Measurements from ENCODE around the gene ZNF473. TPM values are rescaled to one million over a fixed set of nuclear protein-coding genes. Genes with fewer than 3 reads are reported as not detected.
"Not testable (repeated sequence)": the region's sequence is repeated elsewhere in the genome, so short reads cannot be mapped to it uniquely, and the experiment has no call there.

The ZNF473 gene
- total and polyA plus RNA-seq, 9 donors = 5.4 to 8.6 (median 7.2) TPM

DNA sequence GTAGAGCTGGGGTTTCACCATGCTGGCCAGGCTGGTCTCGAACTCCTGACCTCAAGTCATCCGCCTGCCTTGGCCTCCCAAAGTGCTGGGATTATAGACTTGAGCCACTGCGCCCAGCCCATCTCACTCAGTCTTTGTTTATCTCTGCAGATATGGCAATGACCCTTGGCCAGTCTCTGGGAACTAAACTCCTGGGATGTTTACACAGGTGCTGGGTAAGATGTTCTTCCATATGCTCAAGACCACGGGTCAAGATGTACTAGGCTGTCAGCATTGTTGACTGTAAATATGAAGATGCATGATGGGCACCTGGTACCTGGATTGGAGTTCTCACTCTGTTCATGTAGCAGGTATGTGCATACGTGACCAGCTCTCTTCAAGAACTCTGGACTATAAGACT is 35.8 kb downstream of the ZNF473 start:
- Histone ChIP-seq H3K9me3 (replicated peaks; ENCODE audit: control insufficient read depth, low read depth, low read length) (peaks cover 21% of the 10 kb centered on the region), H3K27me3 (ENCODE audit: control insufficient read depth, insufficient read depth, low read length) (no peaks in the 10 kb centered on the region), H3K4me1 (ENCODE audit: control insufficient read depth, insufficient read depth, low read length) (no peaks in the 10 kb centered on the region), H3K36me3 (ENCODE audit: control insufficient read depth, insufficient read depth, low read length) (no peaks in the 10 kb centered on the region), H3K4me3 (ENCODE audit: low read length) (no peak overlapping the region), H3K27ac (ENCODE audit: low read length) (no peak overlapping the region)
- no peak for DNase-seq
- 85% methylated on average over 4 of the region's 5 CpGs for WGBS (ENCODE audit: insufficient coverage)

DNA sequence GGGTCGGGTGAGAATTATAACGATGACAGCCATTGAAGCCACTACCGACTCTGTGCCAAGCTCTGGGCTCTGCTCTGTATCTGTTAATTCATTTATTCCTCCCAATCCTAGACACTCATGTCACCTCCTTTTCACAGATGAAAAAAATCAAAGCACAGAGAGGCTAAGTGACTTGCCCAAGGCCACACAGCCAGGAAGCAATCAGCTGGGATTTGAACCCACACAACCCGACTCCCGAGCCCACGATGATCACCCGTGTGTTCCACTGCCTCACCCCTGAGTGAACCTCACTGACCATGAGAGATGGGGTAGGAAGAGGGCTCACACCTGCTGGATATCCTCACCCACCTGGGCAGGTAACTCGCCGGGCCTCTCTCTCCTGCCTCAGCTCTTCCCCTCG is 40.1 kb downstream of the ZNF473 start:
- Histone ChIP-seq H3K4me3 (ENCODE audit: low read length) (no peak overlapping the region), H3K9me3 (replicated peaks; ENCODE audit: control insufficient read depth, low read depth, low read length) (no peaks in the 10 kb centered on the region), H3K27ac (ENCODE audit: low read length) (no peak overlapping the region), H3K4me1 (ENCODE audit: control insufficient read depth, insufficient read depth, low read length) (no peaks in the 10 kb centered on the region), H3K36me3 (ENCODE audit: control insufficient read depth, insufficient read depth, low read length) (no peaks in the 10 kb centered on the region), H3K27me3 (ENCODE audit: control insufficient read depth, insufficient read depth, low read length) (no peaks in the 10 kb centered on the region)
- no peak for DNase-seq
- 81% methylated on average over 8 of the region's 10 CpGs for WGBS (ENCODE audit: insufficient coverage)

DNA sequence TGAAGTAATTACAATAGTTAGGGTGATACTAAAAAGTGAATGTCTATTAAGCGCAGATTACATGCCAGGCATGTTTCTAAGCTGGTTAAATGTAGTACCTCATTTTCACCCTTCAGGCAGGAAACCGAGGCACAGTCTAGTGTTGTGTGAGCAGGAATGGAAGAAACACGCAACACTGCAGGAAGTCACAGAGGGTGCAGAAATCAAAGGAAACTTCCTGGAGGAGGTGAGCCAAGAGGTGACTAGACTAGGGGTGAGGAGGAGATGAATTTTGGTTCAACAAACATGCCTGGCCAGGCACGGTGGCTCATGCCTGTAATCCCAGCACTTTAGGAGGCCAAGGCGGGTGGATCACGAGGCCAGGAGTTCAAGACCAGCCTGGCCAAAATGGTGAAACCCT is 41.8 kb downstream of the ZNF473 start:
- H3K4me1 ChIP-seq (ENCODE audit: control insufficient read depth, insufficient read depth, low read length) = no peaks in the 10 kb centered on the region
- H3K36me3 ChIP-seq (ENCODE audit: control insufficient read depth, insufficient read depth, low read length) = no peaks in the 10 kb centered on the region
- no peaks in the 10 kb centered on the region for H3K9me3 ChIP-seq (replicated peaks; ENCODE audit: control insufficient read depth, low read depth, low read length)
- H3K27ac ChIP-seq (ENCODE audit: low read length) = no peak overlapping the region
- H3K27me3 ChIP-seq (ENCODE audit: control insufficient read depth, insufficient read depth, low read length) = no peaks in the 10 kb centered on the region
- H3K4me3 ChIP-seq (ENCODE audit: low read length) = no peak overlapping the region
- WGBS (ENCODE audit: insufficient coverage) = 80% methylated on average over 6 of the region's 6 CpGs
- no peak for DNase-seq

DNA sequence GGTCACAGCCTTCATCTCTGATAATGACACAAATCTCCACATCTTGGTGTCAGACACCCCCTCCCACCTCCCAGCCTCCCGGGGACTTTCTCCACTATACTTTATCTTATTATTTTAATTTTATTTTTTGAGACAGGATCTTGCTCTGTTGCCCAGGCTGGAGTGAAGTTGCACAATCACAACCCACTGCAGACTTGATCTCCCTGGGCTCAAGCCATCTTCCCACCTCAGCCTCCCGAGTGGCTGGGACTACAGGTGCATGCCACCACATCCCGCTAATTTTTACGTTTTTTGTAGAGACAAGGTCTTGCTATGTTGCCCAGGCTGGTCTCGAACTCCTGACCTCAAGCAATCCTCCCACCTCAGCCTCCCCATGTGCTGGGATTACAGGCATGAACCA is 42.6 kb downstream of the ZNF473 start:
- not testable (repeated sequence) for H3K36me3 ChIP-seq (ENCODE audit: control insufficient read depth, insufficient read depth, low read length); H3K9me3 ChIP-seq (replicated peaks; ENCODE audit: control insufficient read depth, low read depth, low read length); H3K4me3 ChIP-seq (ENCODE audit: low read length); DNase-seq; H3K4me1 ChIP-seq (ENCODE audit: control insufficient read depth, insufficient read depth, low read length); H3K27me3 ChIP-seq (ENCODE audit: control insufficient read depth, insufficient read depth, low read length); H3K27ac ChIP-seq (ENCODE audit: low read length)
- WGBS (ENCODE audit: insufficient coverage) = 75% methylated on average over 4 of the region's 5 CpGs

DNA sequence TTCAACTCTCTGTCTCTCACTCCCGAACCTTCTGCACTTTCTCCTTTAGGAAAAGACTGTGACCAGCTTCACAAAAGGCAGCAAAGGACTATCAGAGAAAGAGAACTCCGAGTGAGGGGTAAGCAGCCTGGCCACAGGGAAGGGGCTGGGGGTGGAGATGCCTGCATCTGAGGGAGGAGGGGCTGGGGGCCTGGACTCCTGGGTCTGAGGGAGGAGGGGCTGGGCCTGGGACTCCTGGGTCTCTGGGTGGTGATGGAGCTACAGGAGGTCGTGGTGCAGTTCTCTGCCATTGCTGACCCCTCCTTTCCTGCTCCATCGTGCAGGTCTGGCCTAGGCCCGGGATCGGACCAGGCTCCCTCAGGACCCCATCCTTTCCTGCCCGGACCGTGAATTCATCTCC is 49.3 kb downstream of the ZNF473 start:
- DNase-seq; H3K9me3 ChIP-seq (replicated peaks; ENCODE audit: control insufficient read depth, low read depth, low read length); H3K27me3 ChIP-seq (ENCODE audit: control insufficient read depth, insufficient read depth, low read length); H3K27ac ChIP-seq (ENCODE audit: low read length); H3K4me3 ChIP-seq (ENCODE audit: low read length); H3K4me1 ChIP-seq (ENCODE audit: control insufficient read depth, insufficient read depth, low read length); H3K36me3 ChIP-seq (ENCODE audit: control insufficient read depth, insufficient read depth, low read length): not testable (repeated sequence)
- no CpG with 5 or more reads among the region's 8 CpGs for WGBS (ENCODE audit: insufficient coverage)

DNA sequence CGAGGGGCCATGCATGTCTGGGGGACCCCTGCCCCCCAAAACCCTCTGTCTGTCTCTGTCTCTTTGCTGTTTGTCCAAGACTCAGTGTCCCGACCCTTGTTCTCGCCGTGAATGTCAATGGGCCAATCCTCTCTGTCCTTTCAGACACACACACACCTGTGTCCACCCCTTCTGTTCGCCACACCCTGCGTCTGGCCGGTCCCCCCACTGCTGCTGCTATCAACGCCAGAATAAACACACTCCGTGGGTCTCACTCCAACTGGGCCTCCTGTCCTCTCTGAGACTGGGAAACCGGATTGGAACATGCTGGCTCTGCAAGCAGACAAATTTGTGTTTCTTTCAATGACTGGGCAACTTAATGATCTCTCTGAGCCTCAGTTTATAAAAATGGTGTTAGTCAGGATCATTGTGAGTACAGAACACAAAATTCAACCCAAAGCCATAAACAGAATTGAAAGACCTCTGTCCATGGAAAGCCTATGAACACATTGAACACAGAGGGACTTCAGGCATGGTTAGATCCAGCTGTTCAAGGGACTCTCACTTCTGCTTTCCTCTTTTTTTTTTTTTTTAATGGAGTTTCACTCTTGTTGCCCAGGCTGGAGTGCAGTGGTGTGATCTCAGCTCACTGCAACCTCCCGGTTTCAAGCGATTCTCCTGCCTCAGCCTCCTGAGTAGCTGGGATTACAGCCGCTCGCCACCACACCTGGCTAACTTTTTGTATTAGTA is 50.0 kb downstream of the ZNF473 start:
- not testable (repeated sequence) for H3K36me3 ChIP-seq (ENCODE audit: control insufficient read depth, insufficient read depth, low read length); H3K4me3 ChIP-seq (ENCODE audit: low read length); H3K27me3 ChIP-seq (ENCODE audit: control insufficient read depth, insufficient read depth, low read length); H3K9me3 ChIP-seq (replicated peaks; ENCODE audit: control insufficient read depth, low read depth, low read length); H3K4me1 ChIP-seq (ENCODE audit: control insufficient read depth, insufficient read depth, low read length); DNase-seq; H3K27ac ChIP-seq (ENCODE audit: low read length)
- 100% methylated on average over 4 of the region's 14 CpGs for WGBS (ENCODE audit: insufficient coverage)

DNA sequence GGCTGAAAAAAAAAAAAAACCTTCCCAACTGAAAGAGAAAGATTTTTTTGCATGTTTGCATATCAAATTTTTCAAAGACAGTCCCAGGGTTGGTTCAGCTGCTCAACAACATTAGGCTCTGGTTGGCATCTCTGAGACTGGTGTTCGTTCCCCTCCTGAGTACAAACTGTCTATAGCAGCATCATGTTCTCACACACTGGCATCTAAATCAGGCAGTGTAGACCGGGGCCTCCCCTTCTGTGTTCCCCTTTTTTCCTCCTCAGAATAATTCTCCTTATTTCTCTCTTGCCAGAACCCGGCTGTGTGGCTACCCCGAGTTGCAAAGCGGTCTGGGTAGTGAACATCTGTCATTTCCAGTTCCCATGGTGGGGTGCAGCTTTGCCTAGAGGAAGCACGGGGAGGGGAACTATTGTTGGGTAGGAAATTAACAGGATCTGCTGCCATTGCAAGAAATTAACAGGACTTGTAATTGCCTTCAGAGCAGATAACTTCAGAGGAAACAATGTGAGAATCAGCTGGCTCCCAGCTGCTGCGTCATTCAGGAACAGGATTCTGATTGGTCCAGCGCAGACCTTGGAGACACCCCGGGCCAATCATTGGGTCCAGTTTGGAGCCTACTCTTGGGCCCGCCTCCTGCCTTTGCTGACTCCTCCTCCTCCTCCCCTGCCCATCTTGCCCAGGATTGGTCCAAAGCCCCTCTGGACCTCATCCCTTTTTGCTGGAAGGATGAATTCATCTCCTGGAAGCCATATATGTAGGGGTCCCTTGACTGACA is 51.0 kb downstream of the ZNF473 start:
- H3K27me3 ChIP-seq (ENCODE audit: control insufficient read depth, insufficient read depth, low read length); H3K9me3 ChIP-seq (replicated peaks; ENCODE audit: control insufficient read depth, low read depth, low read length); H3K36me3 ChIP-seq (ENCODE audit: control insufficient read depth, insufficient read depth, low read length); DNase-seq; H3K4me1 ChIP-seq (ENCODE audit: control insufficient read depth, insufficient read depth, low read length); H3K27ac ChIP-seq (ENCODE audit: low read length); H3K4me3 ChIP-seq (ENCODE audit: low read length): not testable (repeated sequence)
- 84% methylated on average over 4 of the region's 10 CpGs for WGBS (ENCODE audit: insufficient coverage)

- H3K4me3 ChIP-seq (ENCODE audit: low read length); H3K27me3 ChIP-seq (ENCODE audit: control insufficient read depth, insufficient read depth, low read length); H3K4me1 ChIP-seq (ENCODE audit: control insufficient read depth, insufficient read depth, low read length); H3K9me3 ChIP-seq (replicated peaks; ENCODE audit: control insufficient read depth, low read depth, low read length); H3K36me3 ChIP-seq (ENCODE audit: control insufficient read depth, insufficient read depth, low read length); DNase-seq; H3K27ac ChIP-seq (ENCODE audit: low read length): not testable (repeated sequence)
- 96% methylated on average over 4 of the region's 5 CpGs for WGBS (ENCODE audit: insufficient coverage)
These were observed 53.2 kb downstream of the ZNF473 start for GRCh38 chr19:50079014-50079413.

- WGBS (ENCODE audit: insufficient coverage) = 57% methylated on average over 1 of the region's 2 CpGs
These were observed 58.6 kb downstream of the ZNF473 start for GRCh38 chr19:50084440-50084839.

DNA sequence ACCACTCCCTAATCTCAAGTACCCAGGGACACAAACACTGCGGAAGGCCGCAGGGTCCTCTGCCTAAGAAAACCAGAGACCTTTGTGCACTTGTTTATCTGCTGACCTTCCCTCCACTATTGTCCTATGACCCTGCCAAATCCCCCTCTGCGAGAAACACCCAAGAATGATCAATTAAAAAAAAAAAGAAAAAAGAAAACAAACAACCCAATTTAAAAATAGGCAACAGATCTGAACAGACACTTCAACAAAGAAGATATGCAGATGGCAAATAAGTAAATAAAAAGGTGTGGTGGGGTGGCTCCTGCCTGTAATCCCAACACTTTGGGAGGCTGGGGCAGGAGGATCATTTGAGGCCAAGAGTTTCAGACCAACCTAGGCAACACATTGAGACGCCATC is 61.3 kb downstream of the ZNF473 start:
- H3K4me1 ChIP-seq (ENCODE audit: control insufficient read depth, insufficient read depth, low read length); H3K4me3 ChIP-seq (ENCODE audit: low read length); H3K9me3 ChIP-seq (replicated peaks; ENCODE audit: control insufficient read depth, low read depth, low read length); DNase-seq; H3K27ac ChIP-seq (ENCODE audit: low read length); H3K36me3 ChIP-seq (ENCODE audit: control insufficient read depth, insufficient read depth, low read length); H3K27me3 ChIP-seq (ENCODE audit: control insufficient read depth, insufficient read depth, low read length): not testable (repeated sequence)
- WGBS (ENCODE audit: insufficient coverage) = no CpG with 5 or more reads among the region's 4 CpGs

More at GRCh38 chr19:50084440-50084839, 58.6 kb downstream of the ZNF473 start:
- not testable (repeated sequence) for H3K27ac ChIP-seq (ENCODE audit: low read length); H3K4me3 ChIP-seq (ENCODE audit: low read length); DNase-seq; H3K4me1 ChIP-seq (ENCODE audit: control insufficient read depth, insufficient read depth, low read length); H3K36me3 ChIP-seq (ENCODE audit: control insufficient read depth, insufficient read depth, low read length); H3K9me3 ChIP-seq (replicated peaks; ENCODE audit: control insufficient read depth, low read depth, low read length); H3K27me3 ChIP-seq (ENCODE audit: control insufficient read depth, insufficient read depth, low read length)

Data from muscle of leg (tissue), 11 donors.